HEK293 (cell line): ENCODE measurements around the gene SELPLG.

Experiments
- CTCF ChIA-PET: fragments of 350-600 bp; formaldehyde crosslinking; extraction: SDS; loops from one replicate; lab custom pipeline; 2021; ENCODE audit warnings: antibody characterized with exemption; lab: Yijun Ruan, JAX
- POLR2A ChIA-PET: fragments of 300-600 bp; formaldehyde crosslinking; extraction: SDS; loops from one replicate; lab custom pipeline; 2020; ENCODE audit warnings: antibody characterized with exemption, inconsistent platforms; lab: Yijun Ruan, JAX
- H3K27ac ChIP-seq: fragments of 200-500 bp; sonication (Bioruptor generic); 2 replicates; pipeline ENCODE4 v1.5.1; 2014; ENCODE audit warnings: low read depth, low read length, control low read depth, inconsistent platforms; ENCODE audit errors: extremely low read depth
- H3K36me3 ChIP-seq, 2 experiments: fragments of 200-500 bp in 1 of 2; sonication (Bioruptor generic) in 1 of 2; 1 replicate in 1 of 2; 2 replicates in 1 of 2; pipeline ENCODE4 v1.5.1; 2014 to 2017; ENCODE audit warnings: inconsistent platforms in 2 of 2, low read length in 2 of 2; ENCODE audit not compliant: control insufficient read depth in 2 of 2, insufficient read depth in 1 of 2
- H3K4me1 ChIP-seq: fragments of 200-500 bp; sonication (Bioruptor generic); 2 replicates; pipeline ENCODE4 v1.5.1; 2014; ENCODE audit warnings: mild to moderate bottlenecking, low read length, inconsistent platforms; ENCODE audit not compliant: control insufficient read depth, insufficient read depth
- H3K4me3 ChIP-seq: 2 replicates; pipeline ENCODE4 v1.5.1; 2011; ENCODE audit warnings: low read depth, mild to moderate bottlenecking, control low read depth, low read length, moderate library complexity
- H3K9me3 ChIP-seq: fragments of 200-500 bp; sonication (Bioruptor generic); 2 replicates; pipeline ENCODE4 v1.5.1; 2014; ENCODE audit warnings: low read depth, low read length, inconsistent platforms; ENCODE audit not compliant: control insufficient read depth, insufficient read depth
- OVOL3 ChIP-seq: fragments of 450-650 bp; formaldehyde crosslinking; IDR thresholded peaks from 2 replicates; pipeline ENCODE4 v1.5.1; 2016; ENCODE audit warnings: missing biosample characterization, missing genetic modification characterization
- RBAK ChIP-seq: fragments of 450-650 bp; formaldehyde crosslinking; IDR thresholded peaks from 2 replicates; pipeline ENCODE4 v1.5.1; 2016; ENCODE audit warnings: missing biosample characterization, missing genetic modification characterization
- SCRT2 ChIP-seq: fragments of 450-650 bp; formaldehyde crosslinking; IDR thresholded peaks from 2 replicates; pipeline ENCODE4 v1.5.1; 2016; ENCODE audit warnings: missing biosample characterization, missing genetic modification characterization
- SETDB1 ChIP-seq: IDR thresholded peaks from one replicate; pipeline ENCODE4 v1.6.1; 2017; ENCODE audit warnings: mild to moderate bottlenecking, low read length, moderate library complexity, mixed read lengths; ENCODE audit not compliant: insufficient read length
- ZFHX2 ChIP-seq: fragments of 450-650 bp; formaldehyde crosslinking; conservative IDR thresholded peaks from 2 replicates; pipeline ENCODE4 v1.5.1; 2016; ENCODE audit warnings: missing biosample characterization, missing genetic modification characterization
- ZFP41 ChIP-seq: fragments of 450-650 bp; formaldehyde crosslinking; IDR thresholded peaks from 2 replicates; pipeline ENCODE4 v1.5.1; 2016; ENCODE audit warnings: missing biosample characterization, missing genetic modification characterization, borderline replicate concordance
- ZFP69B ChIP-seq: fragments of 450-650 bp; formaldehyde crosslinking; IDR thresholded peaks from 2 replicates; pipeline ENCODE4 v1.5.1; 2016; ENCODE audit warnings: missing biosample characterization, missing genetic modification characterization
- ZIC2 ChIP-seq: fragments of 450-650 bp; formaldehyde crosslinking; IDR thresholded peaks from 2 replicates; pipeline ENCODE4 v1.5.1; 2016; ENCODE audit warnings: missing biosample characterization, missing genetic modification characterization
- ZNF10 ChIP-seq: fragments of 450-650 bp; formaldehyde crosslinking; IDR thresholded peaks from 2 replicates; pipeline ENCODE4 v1.5.1; 2017; ENCODE audit warnings: missing biosample characterization, missing genetic modification characterization
- ZNF175 ChIP-seq: fragments of 450-650 bp; formaldehyde crosslinking; IDR thresholded peaks from 2 replicates; pipeline ENCODE4 v1.5.1; 2016; ENCODE audit warnings: missing biosample characterization, missing genetic modification characterization
- ZNF223 ChIP-seq: fragments of 450-650 bp; formaldehyde crosslinking; IDR thresholded peaks from 2 replicates; pipeline ENCODE4 v1.5.1; 2016; ENCODE audit warnings: missing biosample characterization, missing genetic modification characterization
- ZNF335 ChIP-seq: fragments of 450-650 bp; formaldehyde crosslinking; conservative IDR thresholded peaks from 2 replicates; pipeline ENCODE4 v1.5.1; 2016; ENCODE audit warnings: missing biosample characterization, missing genetic modification characterization
- ZNF521 ChIP-seq: fragments of 450-650 bp; formaldehyde crosslinking; IDR thresholded peaks from 2 replicates; pipeline ENCODE4 v1.5.1; 2017; ENCODE audit warnings: missing biosample characterization, mild to moderate bottlenecking, missing genetic modification characterization
- ZNF610 ChIP-seq: fragments of 450-650 bp; formaldehyde crosslinking; IDR thresholded peaks from 2 replicates; pipeline ENCODE4 v1.5.1; 2016; ENCODE audit warnings: missing biosample characterization, missing genetic modification characterization, borderline replicate concordance
- ZSCAN23 ChIP-seq: fragments of 450-650 bp; formaldehyde crosslinking; IDR thresholded peaks from 2 replicates; pipeline ENCODE4 v1.5.1; 2016; ENCODE audit warnings: missing biosample characterization, missing genetic modification characterization
- TF ChIP-seq, protein P1 (sequence below): fragments of 450-650 bp; formaldehyde crosslinking; IDR thresholded peaks from 2 replicates; pipeline ENCODE4 v1.5.1; 2016; ENCODE audit warnings: missing biosample characterization, missing genetic modification characterization
- TF ChIP-seq, protein P2 (sequence below): fragments of 450-650 bp; formaldehyde crosslinking; IDR thresholded peaks from 2 replicates; pipeline ENCODE4 v1.5.1; 2016; ENCODE audit warnings: missing biosample characterization, missing genetic modification characterization
- TF ChIP-seq, protein P3 (sequence below): fragments of 450-650 bp; formaldehyde crosslinking; IDR thresholded peaks from 2 replicates; pipeline ENCODE4 v1.5.1; 2016; ENCODE audit warnings: missing biosample characterization, missing genetic modification characterization
- TF ChIP-seq, protein P4 (sequence below): fragments of 450-650 bp; formaldehyde crosslinking; IDR thresholded peaks from 2 replicates; pipeline ENCODE4 v1.5.1; 2016; ENCODE audit warnings: missing biosample characterization, missing genetic modification characterization
- TF ChIP-seq, protein P5 (sequence below): fragments of 450-650 bp; formaldehyde crosslinking; IDR thresholded peaks from 2 replicates; pipeline ENCODE4 v1.5.1; 2017; ENCODE audit warnings: missing biosample characterization, missing genetic modification characterization

The SELPLG gene

DNA sequence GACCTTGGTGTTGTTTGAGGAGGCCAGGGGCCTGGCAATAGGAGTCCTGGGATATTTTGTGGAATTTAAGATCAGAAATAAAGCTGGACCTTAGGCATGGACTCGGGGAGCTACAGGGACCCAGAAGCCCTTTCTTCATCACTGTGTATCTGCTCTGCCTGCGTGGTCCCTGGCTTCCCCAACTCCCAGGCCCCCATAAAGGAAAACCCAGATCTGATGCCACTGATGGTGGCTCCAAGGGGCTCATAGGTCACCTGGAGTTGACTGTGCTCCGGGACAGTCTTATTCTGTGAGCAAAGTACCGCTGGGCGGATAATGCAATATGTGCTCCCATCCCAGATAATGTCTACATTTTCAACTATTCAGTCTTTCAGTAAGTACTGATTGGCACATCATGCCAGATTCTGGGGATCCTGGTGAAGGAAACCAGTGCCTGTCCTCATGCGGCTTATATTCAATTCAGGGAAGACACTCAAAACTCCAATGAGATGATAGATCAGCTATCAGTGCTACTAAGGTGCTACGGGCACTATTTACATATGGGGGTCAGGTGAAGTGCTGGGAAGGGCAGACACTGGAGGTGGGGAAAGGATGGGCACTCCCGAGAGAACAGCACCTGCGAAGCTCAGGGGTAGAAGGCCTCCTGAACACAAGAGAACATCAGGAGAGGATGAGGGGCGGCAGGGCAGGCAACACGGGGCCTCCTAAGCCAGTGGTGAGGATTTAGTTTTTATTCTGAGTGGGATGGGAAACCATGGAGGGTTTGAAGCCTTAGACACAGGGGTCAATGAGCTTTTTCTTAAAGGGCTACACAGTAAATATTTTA, 5.5 kb upstream of the SELPLG start:
- TF ChIP-seq ZNF175 (tag by site-specific recombination) (no peak), OVOL3 (tag by site-specific recombination) (no peak), SCRT2 (no peak), ZFHX2 (tag by site-specific recombination) (no peak), ZNF10 (no peak)
- TF ChIP-seq, protein P1, sequence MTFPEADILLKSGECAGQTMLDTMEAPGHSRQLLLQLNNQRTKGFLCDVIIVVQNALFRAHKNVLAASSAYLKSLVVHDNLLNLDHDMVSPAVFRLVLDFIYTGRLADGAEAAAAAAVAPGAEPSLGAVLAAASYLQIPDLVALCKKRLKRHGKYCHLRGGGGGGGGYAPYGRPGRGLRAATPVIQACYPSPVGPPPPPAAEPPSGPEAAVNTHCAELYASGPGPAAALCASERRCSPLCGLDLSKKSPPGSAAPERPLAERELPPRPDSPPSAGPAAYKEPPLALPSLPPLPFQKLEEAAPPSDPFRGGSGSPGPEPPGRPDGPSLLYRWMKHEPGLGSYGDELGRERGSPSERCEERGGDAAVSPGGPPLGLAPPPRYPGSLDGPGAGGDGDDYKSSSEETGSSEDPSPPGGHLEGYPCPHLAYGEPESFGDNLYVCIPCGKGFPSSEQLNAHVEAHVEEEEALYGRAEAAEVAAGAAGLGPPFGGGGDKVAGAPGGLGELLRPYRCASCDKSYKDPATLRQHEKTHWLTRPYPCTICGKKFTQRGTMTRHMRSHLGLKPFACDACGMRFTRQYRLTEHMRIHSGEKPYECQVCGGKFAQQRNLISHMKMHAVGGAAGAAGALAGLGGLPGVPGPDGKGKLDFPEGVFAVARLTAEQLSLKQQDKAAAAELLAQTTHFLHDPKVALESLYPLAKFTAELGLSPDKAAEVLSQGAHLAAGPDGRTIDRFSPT (tag by site-specific recombination) = no peak
- TF ChIP-seq, protein P2, sequence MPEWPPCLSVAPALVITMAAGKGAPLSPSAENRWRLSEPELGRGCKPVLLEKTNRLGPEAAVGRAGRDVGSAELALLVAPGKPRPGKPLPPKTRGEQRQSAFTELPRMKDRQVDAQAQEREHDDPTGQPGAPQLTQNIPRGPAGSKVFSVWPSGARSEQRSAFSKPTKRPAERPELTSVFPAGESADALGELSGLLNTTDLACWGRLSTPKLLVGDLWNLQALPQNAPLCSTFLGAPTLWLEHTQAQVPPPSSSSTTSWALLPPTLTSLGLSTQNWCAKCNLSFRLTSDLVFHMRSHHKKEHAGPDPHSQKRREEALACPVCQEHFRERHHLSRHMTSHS (tag by site-specific recombination) = no peak
- POLR2A ChIA-PET = interaction anchor here (1.3 kb wide), 1 partner anchor 10 kb away, joined by 3 read pairs; no protein-coding TSS in a partner anchor
- H3K4me3 ChIP-seq = no peak overlapping the region
- peaks cover 0 to 2% of the 10 kb centered on the region in 2 experiments; a peak in 1 of 3 replicates for H3K36me3 ChIP-seq
- H3K4me1 ChIP-seq = no peaks in the 10 kb centered on the region; the same call in 1 of the 2 replicates
- no peak overlapping the region for H3K27ac ChIP-seq
- CTCF ChIA-PET = interaction anchor here (5.4 kb wide), 1 partner anchor 22 kb away, joined by 35 read pairs; no protein-coding TSS in a partner anchor
- H3K9me3 ChIP-seq = no peaks in the 10 kb centered on the region

DNA sequence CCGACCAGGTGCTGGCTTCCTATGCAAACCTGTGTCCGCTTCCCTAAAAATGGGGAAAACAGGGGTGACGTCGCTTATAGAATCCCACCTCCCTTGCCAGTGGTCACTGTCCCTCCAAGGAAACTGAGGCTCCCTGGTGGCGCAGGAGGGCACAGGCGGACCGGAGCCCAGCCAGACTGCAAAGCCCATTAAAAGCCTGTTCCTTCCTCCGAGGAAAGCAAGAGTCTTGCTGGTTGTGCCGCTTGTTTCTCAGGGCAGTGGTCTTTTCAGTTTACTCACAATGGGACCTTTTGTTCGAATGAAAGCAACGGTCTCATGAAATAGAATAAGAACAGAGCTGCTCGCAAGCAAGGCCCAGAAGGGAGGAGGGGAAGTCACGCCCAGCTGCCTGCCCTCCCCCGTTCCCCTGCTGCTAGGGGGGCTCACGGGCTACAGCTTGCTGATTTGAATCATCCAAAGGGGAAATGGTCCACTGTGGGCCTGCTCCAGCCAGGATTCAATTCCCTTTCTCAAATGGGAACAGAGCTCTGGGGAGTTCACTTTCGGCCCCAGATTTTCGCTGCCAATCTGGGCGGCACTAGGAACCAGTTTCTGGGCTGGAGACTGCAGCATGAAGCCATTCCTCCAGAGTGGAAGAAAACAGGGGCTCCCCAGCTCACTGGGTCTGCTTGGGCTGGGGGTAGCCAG, 4.6 kb upstream of the SELPLG start:
- no peaks in the 10 kb centered on the region for H3K9me3 ChIP-seq
- TF ChIP-seq ZFP69B (tag by site-specific recombination) (no peak), ZSCAN23 (tag by site-specific recombination) (no peak), SETDB1 (no peak), ZFP41 (tag by site-specific recombination) (no peak), ZNF521 (no peak), RBAK (tag by site-specific recombination) (no peak), ZFHX2 (tag by site-specific recombination) (no peak), ZIC2 (tag by site-specific recombination) (no peak), ZNF223 (tag by site-specific recombination) (no peak), ZNF610 (tag by site-specific recombination) (no peak), ZNF335 (no peak)
- TF ChIP-seq, protein P3, sequence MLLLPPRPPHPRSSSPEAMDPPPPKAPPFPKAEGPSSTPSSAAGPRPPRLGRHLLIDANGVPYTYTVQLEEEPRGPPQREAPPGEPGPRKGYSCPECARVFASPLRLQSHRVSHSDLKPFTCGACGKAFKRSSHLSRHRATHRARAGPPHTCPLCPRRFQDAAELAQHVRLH (tag by site-specific recombination) = no peak
- TF ChIP-seq, protein P4, sequence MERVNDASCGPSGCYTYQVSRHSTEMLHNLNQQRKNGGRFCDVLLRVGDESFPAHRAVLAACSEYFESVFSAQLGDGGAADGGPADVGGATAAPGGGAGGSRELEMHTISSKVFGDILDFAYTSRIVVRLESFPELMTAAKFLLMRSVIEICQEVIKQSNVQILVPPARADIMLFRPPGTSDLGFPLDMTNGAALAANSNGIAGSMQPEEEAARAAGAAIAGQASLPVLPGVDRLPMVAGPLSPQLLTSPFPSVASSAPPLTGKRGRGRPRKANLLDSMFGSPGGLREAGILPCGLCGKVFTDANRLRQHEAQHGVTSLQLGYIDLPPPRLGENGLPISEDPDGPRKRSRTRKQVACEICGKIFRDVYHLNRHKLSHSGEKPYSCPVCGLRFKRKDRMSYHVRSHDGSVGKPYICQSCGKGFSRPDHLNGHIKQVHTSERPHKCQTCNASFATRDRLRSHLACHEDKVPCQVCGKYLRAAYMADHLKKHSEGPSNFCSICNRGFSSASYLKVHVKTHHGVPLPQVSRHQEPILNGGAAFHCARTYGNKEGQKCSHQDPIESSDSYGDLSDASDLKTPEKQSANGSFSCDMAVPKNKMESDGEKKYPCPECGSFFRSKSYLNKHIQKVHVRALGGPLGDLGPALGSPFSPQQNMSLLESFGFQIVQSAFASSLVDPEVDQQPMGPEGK = no peak
- TF ChIP-seq, protein P5, sequence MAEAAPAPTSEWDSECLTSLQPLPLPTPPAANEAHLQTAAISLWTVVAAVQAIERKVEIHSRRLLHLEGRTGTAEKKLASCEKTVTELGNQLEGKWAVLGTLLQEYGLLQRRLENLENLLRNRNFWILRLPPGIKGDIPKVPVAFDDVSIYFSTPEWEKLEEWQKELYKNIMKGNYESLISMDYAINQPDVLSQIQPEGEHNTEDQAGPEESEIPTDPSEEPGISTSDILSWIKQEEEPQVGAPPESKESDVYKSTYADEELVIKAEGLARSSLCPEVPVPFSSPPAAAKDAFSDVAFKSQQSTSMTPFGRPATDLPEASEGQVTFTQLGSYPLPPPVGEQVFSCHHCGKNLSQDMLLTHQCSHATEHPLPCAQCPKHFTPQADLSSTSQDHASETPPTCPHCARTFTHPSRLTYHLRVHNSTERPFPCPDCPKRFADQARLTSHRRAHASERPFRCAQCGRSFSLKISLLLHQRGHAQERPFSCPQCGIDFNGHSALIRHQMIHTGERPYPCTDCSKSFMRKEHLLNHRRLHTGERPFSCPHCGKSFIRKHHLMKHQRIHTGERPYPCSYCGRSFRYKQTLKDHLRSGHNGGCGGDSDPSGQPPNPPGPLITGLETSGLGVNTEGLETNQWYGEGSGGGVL (tag by site-specific recombination) = no peak
- no peak overlapping the region for H3K27ac ChIP-seq
- no peaks in the 10 kb centered on the region; the same call in 1 of the 2 replicates for H3K4me1 ChIP-seq
- no peak overlapping the region for H3K4me3 ChIP-seq
- ChIA-PET POLR2A (no interaction called here), CTCF (interaction anchor here (5.4 kb wide), 1 partner anchor 21 kb away, joined by 35 read pairs; no protein-coding TSS in a partner anchor)
- no peaks in the 10 kb centered on the region for H3K36me3 ChIP-seq
